T-helper 17 cell (primary cell): ENCODE measurements around the gene SMG9. TPM values are rescaled to one million over a fixed set of nuclear protein-coding genes. Genes with fewer than 3 reads are reported as not detected.

Experiments used
- ATAC-seq: fragments of 150-1000 bp; cut with Tn5 transposase; 2 replicates; pipeline ENCODE4 v1.10.0; 2021; ENCODE audit warnings: mild to moderate bottlenecking, moderate library complexity
- DNase-seq, 3 donors: peaks; one replicate each; pipeline versions ENCODE4 v3.0.0 to v3.0.0-alpha.2; 2020 to 2021
- H3K9me3 ChIP-seq: one replicate; pipeline ENCODE4 v1.7.0; 2013; ENCODE audit warnings: low read length, mild to moderate bottlenecking; ENCODE audit not compliant: control insufficient read depth, poor library complexity, severe bottlenecking
- H3K27ac Mint-ChIP-seq: one replicate; pipeline ENCODE4 v1.8.0; 2022; ENCODE audit warnings: mild to moderate bottlenecking, moderate library complexity, mixed read lengths
- H3K27me3 Mint-ChIP-seq: one replicate; pipeline ENCODE4 v1.8.0; 2022; ENCODE audit warnings: mixed read lengths
- H3K36me3 Mint-ChIP-seq: one replicate; pipeline ENCODE4 v1.8.0; 2022; ENCODE audit warnings: low read depth, mixed read lengths
- H3K4me1 Mint-ChIP-seq: one replicate; pipeline ENCODE4 v1.8.0; 2022; ENCODE audit warnings: mild to moderate bottlenecking, mixed read lengths
- H3K4me3 Mint-ChIP-seq: one replicate; pipeline ENCODE4 v1.8.0; 2022; ENCODE audit warnings: mild to moderate bottlenecking, moderate library complexity, mixed read lengths
- total RNA-seq, 4 donors: library from RNA in 2 of 4; stranded (reverse) in 2 of 4; gene quantifications; one replicate each; pipeline ENCODE4 v1.2.3 and lab custom pipeline; 2022 to 2026

Gene SMG9
- total RNA-seq, 2 donors from 2014 or later: 35.6 to 44.4 TPM

GRCh38 chr19:43700395-43701000, 54.3 kb downstream of the SMG9 start:
- DNase-seq: no peak
- H3K4me3 Mint-ChIP-seq: peak overlapping the region; percentile 49
- ATAC-seq: no peak
- no peaks in the 10 kb centered on the region for H3K9me3 ChIP-seq
- peak overlapping the region; percentile 67 for H3K27ac Mint-ChIP-seq
- no peaks in the 10 kb centered on the region for H3K36me3 Mint-ChIP-seq
- no peaks in the 10 kb centered on the region for H3K27me3 Mint-ChIP-seq
- peaks cover 17% of the 10 kb centered on the region for H3K4me1 Mint-ChIP-seq

DNA sequence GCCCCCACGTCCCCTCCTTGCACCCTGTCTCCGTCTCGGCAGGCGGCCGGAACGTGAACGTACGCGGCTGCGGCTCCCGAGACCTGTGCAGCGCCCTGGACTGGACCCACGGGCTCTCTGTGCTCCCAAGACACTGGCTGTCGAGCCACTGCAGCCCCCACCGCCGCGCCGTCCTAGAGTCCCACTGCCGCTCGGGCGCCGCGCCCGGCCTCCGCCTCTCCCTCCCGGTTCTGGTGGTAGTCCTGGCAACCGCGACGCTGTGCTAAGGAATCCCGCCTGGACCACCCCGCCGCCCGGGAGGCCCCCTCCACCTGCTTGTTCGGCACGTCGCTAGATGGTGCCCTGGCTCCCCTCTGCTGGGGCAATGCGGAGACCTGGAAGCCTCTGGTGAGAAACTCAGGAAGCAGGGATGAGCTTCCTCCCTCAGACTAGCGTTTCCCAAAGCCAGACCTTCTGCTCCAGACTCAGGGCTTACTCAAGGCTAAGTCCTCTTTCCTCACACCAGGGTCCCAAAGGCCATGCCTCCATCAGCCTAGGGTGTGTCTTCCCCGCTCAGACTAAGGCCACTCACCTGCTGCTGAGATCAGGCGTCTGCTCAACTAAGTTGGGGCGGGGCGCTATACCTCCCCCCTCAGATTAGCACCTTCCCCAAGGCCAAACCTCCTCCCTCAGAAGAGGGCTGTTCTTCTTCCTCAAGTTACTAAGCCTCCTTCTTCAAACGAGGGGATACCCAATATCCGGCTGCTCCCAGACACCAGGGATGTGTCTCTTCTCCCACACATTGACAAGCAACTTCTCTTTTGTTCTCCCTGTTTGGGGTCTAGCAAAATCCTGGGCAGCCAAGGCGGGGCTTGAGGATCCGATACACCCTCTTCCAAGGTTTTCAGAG, 55.0 kb downstream of the SMG9 start:
- DNase-seq (no peak), ATAC-seq (no peak)
- no peaks in the 10 kb centered on the region for H3K9me3 ChIP-seq
- Mint-ChIP-seq H3K27me3 (no peaks in the 10 kb centered on the region), H3K27ac (peak overlapping the region; percentile 67), H3K4me3 (peak overlapping the region; percentile 49), H3K36me3 (no peaks in the 10 kb centered on the region), H3K4me1 (peaks cover 17% of the 10 kb centered on the region)

GRCh38 chr19:43697295-43697694, 57.5 kb downstream of the SMG9 start:
- peaks cover 14% of the 10 kb centered on the region for H3K4me1 Mint-ChIP-seq
- no peak overlapping the region for H3K27ac Mint-ChIP-seq
- no peaks in the 10 kb centered on the region for H3K27me3 Mint-ChIP-seq
- H3K4me3 Mint-ChIP-seq: no peak overlapping the region
- ATAC-seq (no peak), DNase-seq (no peak)
- no peaks in the 10 kb centered on the region for H3K36me3 Mint-ChIP-seq
- H3K9me3 ChIP-seq: no peaks in the 10 kb centered on the region

DNA sequence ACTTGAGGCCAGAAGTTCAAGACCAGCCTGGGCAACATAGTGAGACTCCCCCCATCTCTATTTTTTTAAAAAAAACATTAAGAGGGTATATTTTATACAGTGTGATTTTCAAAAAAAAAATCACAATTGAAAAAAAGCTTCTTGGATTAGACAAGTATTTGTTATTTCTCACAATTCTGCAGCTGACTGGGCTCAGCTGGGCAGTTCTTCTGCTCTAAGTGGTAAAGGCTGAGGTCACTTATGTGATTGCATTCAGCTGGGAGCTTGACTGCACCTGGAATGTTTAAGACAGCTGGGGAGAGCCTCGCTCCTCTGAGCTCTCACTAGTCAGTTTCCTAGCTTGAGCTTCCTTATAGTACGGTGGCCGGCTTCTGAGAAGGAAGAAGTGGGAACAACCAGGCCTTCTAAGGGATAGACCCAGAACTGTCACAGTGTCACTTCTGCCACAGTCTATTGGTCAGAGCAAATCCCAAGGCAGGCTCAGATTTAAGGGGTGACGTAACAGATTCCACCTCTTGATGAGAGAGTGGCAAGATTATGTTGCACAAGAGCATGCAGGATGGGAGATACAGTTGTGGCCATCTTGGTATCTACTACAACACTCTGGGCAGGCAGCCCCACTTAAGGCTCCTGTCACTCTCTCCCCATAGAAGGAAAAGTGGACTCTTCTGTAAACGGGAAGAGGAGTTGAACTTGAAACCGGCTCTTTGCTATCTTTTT, 58.6 kb downstream of the SMG9 start:
- no peak for DNase-seq
- no peaks in the 10 kb centered on the region for H3K36me3 Mint-ChIP-seq
- H3K27me3 Mint-ChIP-seq: no peaks in the 10 kb centered on the region
- ATAC-seq: no peak
- H3K4me1 Mint-ChIP-seq: peaks cover 10% of the 10 kb centered on the region
- H3K4me3 Mint-ChIP-seq: no peak overlapping the region
- no peak overlapping the region for H3K27ac Mint-ChIP-seq
- H3K9me3 ChIP-seq: no peaks in the 10 kb centered on the region

DNA sequence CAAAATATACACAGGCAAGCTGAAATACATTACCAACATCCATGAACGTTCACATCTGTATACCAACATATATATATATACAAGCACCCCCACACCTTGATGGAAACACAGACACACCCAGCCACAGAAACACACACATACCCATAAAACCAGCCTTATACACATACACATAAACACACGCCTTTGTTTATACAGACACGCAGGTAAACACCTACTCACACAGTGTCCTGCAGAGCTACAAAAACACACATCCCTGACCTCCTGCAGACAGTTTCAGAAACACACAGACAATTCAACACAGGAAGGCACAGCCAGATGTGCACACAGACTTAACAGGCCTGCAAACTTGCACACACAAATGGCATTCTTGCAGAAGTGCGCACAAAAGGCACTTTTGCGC, 60.2 kb downstream of the SMG9 start:
- Mint-ChIP-seq H3K27me3 (no peaks in the 10 kb centered on the region), H3K4me3 (no peak overlapping the region), H3K36me3 (no peaks in the 10 kb centered on the region), H3K4me1 (no peaks in the 10 kb centered on the region), H3K27ac (no peak overlapping the region)
- ATAC-seq: no peak
- no peak for DNase-seq
- H3K9me3 ChIP-seq: no peaks in the 10 kb centered on the region

DNA sequence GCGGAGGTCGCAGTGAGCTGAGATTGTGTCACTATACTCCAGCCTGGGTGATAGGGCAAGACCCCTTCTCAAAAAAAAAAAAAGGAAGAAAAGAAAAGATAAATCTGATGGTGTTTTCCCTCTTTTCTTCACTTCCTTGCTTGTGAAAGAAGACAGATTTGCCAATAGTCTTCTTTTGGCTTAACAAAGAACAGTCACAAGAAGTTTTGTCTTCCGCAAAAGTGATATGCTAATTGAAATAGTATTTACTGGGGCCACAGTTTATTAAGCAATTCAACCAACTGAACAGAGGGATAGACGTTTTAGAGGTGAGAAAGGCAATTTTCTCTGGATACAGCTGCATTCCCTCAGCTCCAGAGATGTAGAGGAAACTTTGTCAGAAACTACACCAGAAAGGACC, 61.9 kb downstream of the SMG9 start:
- Mint-ChIP-seq H3K36me3 (no peaks in the 10 kb centered on the region), H3K27me3 (no peaks in the 10 kb centered on the region), H3K27ac (no peak overlapping the region), H3K4me1 (no peaks in the 10 kb centered on the region), H3K4me3 (no peak overlapping the region)
- no peaks in the 10 kb centered on the region for H3K9me3 ChIP-seq
- no peak for ATAC-seq
- no peak for DNase-seq

- Mint-ChIP-seq H3K36me3 (no peaks in the 10 kb centered on the region), H3K4me1 (no peaks in the 10 kb centered on the region), H3K27ac (no peak overlapping the region), H3K4me3 (no peak overlapping the region), H3K27me3 (no peaks in the 10 kb centered on the region)
- ATAC-seq: no peak
- no peaks in the 10 kb centered on the region for H3K9me3 ChIP-seq
- no peak for DNase-seq
Measured at GRCh38 chr19:43692385-43692784, 62.4 kb downstream of the SMG9 start.

DNA sequence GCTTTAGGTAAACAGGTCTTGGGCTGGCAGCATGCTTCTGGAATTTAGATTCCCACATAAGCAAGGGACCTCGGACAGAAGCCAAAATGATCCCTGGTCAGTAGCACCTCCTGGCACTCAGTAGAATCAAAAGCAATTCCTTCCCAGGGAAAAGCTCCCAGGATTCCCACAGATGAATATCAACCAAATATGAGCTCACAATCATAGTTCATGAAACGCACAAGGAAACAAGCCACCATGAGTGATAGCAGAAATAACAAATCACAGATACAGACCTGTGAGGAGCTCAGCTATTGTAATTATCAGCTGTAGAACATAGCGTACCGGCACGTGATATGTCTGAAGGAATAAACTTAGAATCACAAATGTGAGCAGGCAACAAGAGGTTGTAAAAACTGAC, 63.0 kb downstream of the SMG9 start:
- Mint-ChIP-seq H3K4me3 (no peak overlapping the region), H3K36me3 (no peaks in the 10 kb centered on the region), H3K27me3 (no peaks in the 10 kb centered on the region), H3K4me1 (no peaks in the 10 kb centered on the region), H3K27ac (no peak overlapping the region)
- no peak for DNase-seq
- no peaks in the 10 kb centered on the region for H3K9me3 ChIP-seq
- no peak for ATAC-seq

DNA sequence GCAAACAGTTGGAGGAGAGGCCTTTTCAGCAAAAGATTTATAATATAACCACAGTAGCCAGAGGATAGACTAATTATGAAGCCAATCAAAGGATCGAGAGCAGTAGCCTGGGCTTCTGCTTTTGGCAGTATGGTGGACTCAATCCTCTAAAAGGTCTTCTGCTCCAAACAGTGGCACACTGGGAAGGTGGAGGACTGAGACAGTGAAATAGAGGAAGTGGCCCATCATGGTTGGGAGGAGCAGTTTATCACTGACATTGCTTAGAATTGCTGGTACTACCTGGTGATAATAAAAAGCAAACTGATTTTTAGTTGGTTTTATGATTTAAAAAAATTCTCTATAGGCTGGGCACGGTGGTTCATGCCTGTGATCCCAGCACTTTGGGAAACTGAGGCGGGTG, 63.9 kb downstream of the SMG9 start:
- DNase-seq (no peak), ATAC-seq (no peak)
- H3K9me3 ChIP-seq: no peaks in the 10 kb centered on the region
- Mint-ChIP-seq H3K27me3 (no peaks in the 10 kb centered on the region), H3K4me1 (no peaks in the 10 kb centered on the region), H3K4me3 (no peak overlapping the region), H3K36me3 (no peaks in the 10 kb centered on the region), H3K27ac (no peak overlapping the region)

- ATAC-seq: no peak
- DNase-seq: no peak
- no peak overlapping the region for H3K27ac Mint-ChIP-seq
- no peaks in the 10 kb centered on the region for H3K9me3 ChIP-seq
- no peak overlapping the region for H3K4me3 Mint-ChIP-seq
- H3K4me1 Mint-ChIP-seq: no peaks in the 10 kb centered on the region
- no peaks in the 10 kb centered on the region for H3K36me3 Mint-ChIP-seq
- H3K27me3 Mint-ChIP-seq: no peaks in the 10 kb centered on the region
Measured at GRCh38 chr19:43690444-43690843, 64.3 kb downstream of the SMG9 start.

- Mint-ChIP-seq H3K4me1 (no peaks in the 10 kb centered on the region), H3K27me3 (no peaks in the 10 kb centered on the region), H3K27ac (no peak overlapping the region), H3K36me3 (no peaks in the 10 kb centered on the region), H3K4me3 (no peak overlapping the region)
- DNase-seq (no peak), ATAC-seq (no peak)
- H3K9me3 ChIP-seq: no peaks in the 10 kb centered on the region
Measured at GRCh38 chr19:43688059-43688701, 66.6 kb downstream of the SMG9 start.

GRCh38 chr19:43687660-43687997, 67.1 kb downstream of the SMG9 start:
- H3K27me3 Mint-ChIP-seq: no peaks in the 10 kb centered on the region
- no peaks in the 10 kb centered on the region for H3K9me3 ChIP-seq
- H3K4me1 Mint-ChIP-seq: no peaks in the 10 kb centered on the region
- ATAC-seq: no peak
- H3K36me3 Mint-ChIP-seq: no peaks in the 10 kb centered on the region
- no peak overlapping the region for H3K4me3 Mint-ChIP-seq
- H3K27ac Mint-ChIP-seq: no peak overlapping the region
- DNase-seq: no peak

- H3K27me3 Mint-ChIP-seq: no peaks in the 10 kb centered on the region
- no peaks in the 10 kb centered on the region for H3K4me1 Mint-ChIP-seq
- H3K4me3 Mint-ChIP-seq: no peak overlapping the region
- DNase-seq: no peak
- no peak for ATAC-seq
- no peak overlapping the region for H3K27ac Mint-ChIP-seq
- no peaks in the 10 kb centered on the region for H3K9me3 ChIP-seq
- H3K36me3 Mint-ChIP-seq: no peaks in the 10 kb centered on the region
Measured at GRCh38 chr19:43684326-43684725, 70.4 kb downstream of the SMG9 start.
